ENCODE results near the gene ELAVL1. TPM values are rescaled to one million over a fixed set of nuclear protein-coding genes. Genes with fewer than 3 reads are reported as not detected.
"Not testable (repeated sequence)": the region's sequence is repeated elsewhere in the genome, so short reads cannot be mapped to it uniquely, and the experiment has no call there.

Gene ELAVL1
- total RNA-seq, 1 donor from 2014 or later, result 116 TPM

DNA sequence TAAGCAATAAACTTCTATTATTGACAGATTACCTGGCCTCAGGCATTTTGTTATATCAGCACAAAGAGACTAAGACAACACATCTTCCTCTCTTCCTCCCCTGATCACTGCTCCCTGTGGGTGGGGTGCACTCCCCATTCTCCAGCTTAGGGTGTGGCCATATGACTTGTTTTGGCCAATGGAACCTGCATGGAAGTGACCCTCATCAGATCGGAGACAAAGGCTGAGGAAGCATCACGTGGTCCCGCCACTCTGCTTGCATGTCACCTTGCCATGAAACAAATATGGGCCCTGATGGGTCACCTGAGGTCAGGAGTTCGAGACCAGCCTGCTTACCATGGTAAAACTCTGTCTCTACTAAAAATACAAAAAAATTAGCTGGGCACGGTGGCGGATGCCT, 33.4 kb upstream of the ELAVL1 start:
- H3K27ac Mint-ChIP-seq, result no peak overlapping the region

DNA sequence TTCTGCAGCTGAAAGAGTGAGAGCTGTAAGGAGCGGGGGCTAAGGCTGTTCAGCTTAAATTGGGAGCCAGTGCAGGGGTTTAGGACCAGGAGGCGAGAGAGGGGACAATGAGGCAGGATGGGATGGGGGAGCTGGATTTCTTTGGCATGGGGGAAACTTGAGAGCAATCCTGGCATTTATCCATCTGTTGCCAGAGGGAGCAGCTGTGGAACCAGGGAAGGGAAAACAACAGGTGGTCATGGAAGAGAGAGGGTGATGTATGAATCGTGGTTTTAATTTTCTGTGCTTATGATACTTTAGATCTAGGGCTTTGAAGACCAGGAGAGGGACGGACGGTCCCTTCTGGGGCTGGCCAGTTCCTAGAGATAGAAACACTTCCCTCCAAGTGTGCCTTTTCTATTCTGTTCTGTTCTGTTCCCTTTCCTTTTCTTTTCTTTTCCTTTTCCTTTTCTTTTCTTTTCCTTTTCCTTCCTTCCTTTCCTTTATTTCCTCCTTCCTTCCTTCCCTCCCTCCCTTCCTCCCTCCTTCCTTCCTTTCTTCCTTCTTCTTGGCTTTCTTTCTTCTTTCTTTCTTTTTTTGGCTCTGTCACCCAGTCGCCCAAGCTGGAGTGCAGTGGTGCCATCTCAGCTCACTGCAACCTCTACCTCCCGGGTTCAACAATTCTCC, 31.1 kb upstream of the ELAVL1 start:
- Mint-ChIP-seq H3K4me1 (peaks cover 19% of the 10 kb centered on the region), H3K9me3 (no peaks in the 10 kb centered on the region), H3K4me3 (no peak overlapping the region), H3K27ac (no peak overlapping the region), H3K27me3 (ENCODE audit: low read depth) (no peaks in the 10 kb centered on the region), H3K36me3 (no peaks in the 10 kb centered on the region)
- TF ChIP-seq, protein P1, sequence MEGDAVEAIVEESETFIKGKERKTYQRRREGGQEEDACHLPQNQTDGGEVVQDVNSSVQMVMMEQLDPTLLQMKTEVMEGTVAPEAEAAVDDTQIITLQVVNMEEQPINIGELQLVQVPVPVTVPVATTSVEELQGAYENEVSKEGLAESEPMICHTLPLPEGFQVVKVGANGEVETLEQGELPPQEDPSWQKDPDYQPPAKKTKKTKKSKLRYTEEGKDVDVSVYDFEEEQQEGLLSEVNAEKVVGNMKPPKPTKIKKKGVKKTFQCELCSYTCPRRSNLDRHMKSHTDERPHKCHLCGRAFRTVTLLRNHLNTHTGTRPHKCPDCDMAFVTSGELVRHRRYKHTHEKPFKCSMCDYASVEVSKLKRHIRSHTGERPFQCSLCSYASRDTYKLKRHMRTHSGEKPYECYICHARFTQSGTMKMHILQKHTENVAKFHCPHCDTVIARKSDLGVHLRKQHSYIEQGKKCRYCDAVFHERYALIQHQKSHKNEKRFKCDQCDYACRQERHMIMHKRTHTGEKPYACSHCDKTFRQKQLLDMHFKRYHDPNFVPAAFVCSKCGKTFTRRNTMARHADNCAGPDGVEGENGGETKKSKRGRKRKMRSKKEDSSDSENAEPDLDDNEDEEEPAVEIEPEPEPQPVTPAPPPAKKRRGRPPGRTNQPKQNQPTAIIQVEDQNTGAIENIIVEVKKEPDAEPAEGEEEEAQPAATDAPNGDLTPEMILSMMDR (IDR thresholded peaks at IDR 0.05; ENCODE audit: unreplicated experiment), result no peak
- DNase-seq (ENCODE audit: low spot score in 2 of 2, unreplicated experiment in 2 of 2), result no peak

More for the DNA sequence above, 33.4 kb upstream of the ELAVL1 start:
- Mint-ChIP-seq H3K4me3 (no peak overlapping the region), H3K27me3 (ENCODE audit: low read depth) (no peaks in the 10 kb centered on the region), H3K36me3 (no peaks in the 10 kb centered on the region), H3K4me1 (peaks cover 8% of the 10 kb centered on the region), H3K9me3 (no peaks in the 10 kb centered on the region)
- TF ChIP-seq, protein P1 (IDR thresholded peaks at IDR 0.05; ENCODE audit: unreplicated experiment), result no peak
- no peak for DNase-seq (ENCODE audit: low spot score in 2 of 2, unreplicated experiment in 2 of 2)

DNA sequence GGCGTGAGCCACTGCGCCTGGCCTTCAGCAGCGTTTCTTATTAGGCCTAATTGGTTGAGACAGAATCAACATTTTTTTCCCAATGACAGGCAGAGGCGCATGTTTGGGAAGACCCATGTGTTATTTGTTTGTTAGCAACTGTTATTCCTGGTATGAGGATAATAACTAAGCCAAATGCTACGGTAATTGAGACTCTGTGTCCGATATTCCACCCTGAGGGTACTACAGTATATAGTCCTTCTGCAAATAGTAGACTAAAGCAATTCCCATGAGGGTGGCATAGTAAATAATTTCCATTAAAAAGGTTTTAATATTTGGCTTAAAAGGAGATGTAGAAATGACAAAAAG, 28.7 kb upstream of the ELAVL1 start:
- H3K9me3 Mint-ChIP-seq, result no peaks in the 10 kb centered on the region
- H3K27me3 Mint-ChIP-seq (ENCODE audit: low read depth), result no peaks in the 10 kb centered on the region
- H3K4me3 Mint-ChIP-seq, result no peak overlapping the region
- no peaks in the 10 kb centered on the region for H3K36me3 Mint-ChIP-seq
- peak overlapping the region; percentile 94 for H3K27ac Mint-ChIP-seq
- peaks cover 24% of the 10 kb centered on the region for H3K4me1 Mint-ChIP-seq
- TF ChIP-seq, protein P1 (IDR thresholded peaks at IDR 0.05; ENCODE audit: unreplicated experiment), result no peak
- DNase-seq (ENCODE audit: low spot score in 2 of 2, unreplicated experiment in 2 of 2), result no peak

DNA sequence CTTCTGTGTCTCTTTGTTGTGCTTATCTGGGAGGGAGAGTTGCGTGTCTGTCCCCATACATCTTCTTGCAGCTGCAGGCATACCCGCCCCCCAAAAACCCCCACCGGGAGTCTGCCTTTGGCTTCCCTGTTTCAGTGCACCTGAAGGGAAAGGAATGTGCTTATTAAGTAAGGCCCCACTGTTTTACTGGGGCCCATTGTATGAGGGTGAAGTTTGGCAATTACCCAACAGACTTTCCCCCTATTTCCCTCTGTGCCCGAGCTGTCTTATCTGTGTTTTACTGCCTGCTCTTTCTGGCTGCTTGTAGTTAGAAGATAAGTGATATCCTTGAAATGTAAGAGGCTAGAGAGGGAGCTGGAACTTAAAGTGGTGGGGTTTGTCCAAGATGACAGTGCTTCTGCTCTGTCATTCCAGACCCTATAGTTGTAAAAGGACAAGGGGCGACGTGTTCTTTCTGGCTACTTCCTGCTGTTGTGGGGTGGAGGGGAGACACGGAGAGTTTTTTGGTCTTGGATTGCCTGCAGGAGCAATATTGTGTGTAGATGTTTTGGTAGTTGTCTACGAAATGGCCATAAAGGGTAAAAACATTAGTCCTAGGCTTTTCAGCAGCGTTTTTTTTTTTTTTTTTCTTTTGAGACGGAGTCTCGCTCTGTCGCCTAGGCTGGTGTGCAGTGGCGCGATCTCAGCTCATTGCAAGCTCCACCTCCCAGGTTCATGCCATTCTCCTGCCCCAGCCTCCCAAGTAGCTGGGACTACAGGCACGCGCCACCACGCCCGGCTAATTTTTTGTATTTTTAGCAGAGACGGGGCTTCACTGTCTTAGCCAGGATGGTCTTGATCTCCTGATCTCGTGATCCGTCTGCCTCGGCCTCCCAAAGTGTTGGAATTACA, 28.1 kb upstream of the ELAVL1 start:
- not testable (repeated sequence) for DNase-seq (ENCODE audit: low spot score in 2 of 2, unreplicated experiment in 2 of 2); H3K9me3 Mint-ChIP-seq; H3K36me3 Mint-ChIP-seq; H3K27me3 Mint-ChIP-seq (ENCODE audit: low read depth)
- Mint-ChIP-seq H3K4me3 (peak overlapping the region; percentile 31), H3K4me1 (peaks cover 28% of the 10 kb centered on the region), H3K27ac (peak overlapping the region; percentile 94)

- Mint-ChIP-seq H3K9me3 (no peaks in the 10 kb centered on the region), H3K4me1 (peaks cover 23% of the 10 kb centered on the region), H3K36me3 (no peaks in the 10 kb centered on the region), H3K4me3 (no peak overlapping the region), H3K27me3 (ENCODE audit: low read depth) (no peaks in the 10 kb centered on the region), H3K27ac (no peak overlapping the region)
- TF ChIP-seq, protein P1 (IDR thresholded peaks at IDR 0.05; ENCODE audit: unreplicated experiment), result no peak
- no peak for DNase-seq (ENCODE audit: low spot score in 2 of 2, unreplicated experiment in 2 of 2)
Observed at GRCh38 chr19:8030960-8031359, 25.5 kb upstream of the ELAVL1 start.

GRCh38 chr19:8028951-8029491, 23.6 kb upstream of the ELAVL1 start:
- no peaks in the 10 kb centered on the region for H3K36me3 Mint-ChIP-seq
- H3K27ac Mint-ChIP-seq, result peak overlapping the region; percentile 60
- H3K9me3 Mint-ChIP-seq, result no peaks in the 10 kb centered on the region
- TF ChIP-seq, protein P1 (IDR thresholded peaks at IDR 0.05; ENCODE audit: unreplicated experiment), result no peak
- H3K27me3 Mint-ChIP-seq (ENCODE audit: low read depth), result no peaks in the 10 kb centered on the region
- H3K4me1 Mint-ChIP-seq, result peaks cover 21% of the 10 kb centered on the region
- no peak overlapping the region for H3K4me3 Mint-ChIP-seq
- DNase-seq (ENCODE audit: low spot score in 2 of 2, unreplicated experiment in 2 of 2), result no peak
